Activated T-helper 1 cell treated with anti-CD3 and anti-CD28 coated beads, Interleukin-12 subunit alpha, Interleukin-12 subunit beta, Interleukin-2, Interleukin-4 antibody, amounts not matched to agents 30 ng/mL and 10 ng/mL and 1 ng/mL, durations not matched to agents 14 hours and 24 hours and 36 hours (primary cell): Measurements from ENCODE around the gene RMRP. TPM values are rescaled to one million over a fixed set of nuclear protein-coding genes. Genes with fewer than 3 reads are reported as not detected.
A peak's percentile ranks its signal among the peaks of the same experiment; 100 is the strongest.
"Not testable (repeated sequence)": the region's sequence is repeated elsewhere in the genome, so short reads cannot be mapped to it uniquely, and the experiment has no call there.

Experiments used
- DNase-seq: peaks from one replicate; pipeline ENCODE4 v3.0.0; 2021; ENCODE audit warnings: low spot score
- H3K27ac Mint-ChIP-seq: one replicate; pipeline ENCODE4 v1.8.0; 2021; ENCODE audit warnings: mild to moderate bottlenecking, mixed read lengths
- H3K27me3 Mint-ChIP-seq: one replicate; pipeline ENCODE4 v1.8.0; 2022; ENCODE audit warnings: mild to moderate bottlenecking, moderate library complexity, mixed read lengths; ENCODE audit not compliant: insufficient read depth
- H3K36me3 Mint-ChIP-seq: one replicate; pipeline ENCODE4 v1.8.0; 2021; ENCODE audit warnings: low read depth, mixed read lengths
- H3K4me1 Mint-ChIP-seq: one replicate; pipeline ENCODE4 v1.8.0; 2021; ENCODE audit warnings: low read depth, mixed read lengths
- H3K4me3 Mint-ChIP-seq: one replicate; pipeline ENCODE4 v1.8.0; 2021; ENCODE audit warnings: mild to moderate bottlenecking, moderate library complexity, mixed read lengths
- H3K9me3 Mint-ChIP-seq: one replicate; pipeline ENCODE4 v1.8.0; 2021; ENCODE audit warnings: mixed read lengths
- intact Hi-C: fragments of 100-400 bp; cut with micrococcal nuclease; formaldehyde crosslinking; loops from one replicate; pipeline ENCODE4 v1.15.1; 2024
- total RNA-seq: library from RNA; stranded (reverse); gene quantifications from 2 replicates; pipeline ENCODE4 v1.2.3, GENCODE V29; 2022

Gene RMRP
- total RNA-seq, 1 donor from 2014 or later, result 5,317 TPM

DNA sequence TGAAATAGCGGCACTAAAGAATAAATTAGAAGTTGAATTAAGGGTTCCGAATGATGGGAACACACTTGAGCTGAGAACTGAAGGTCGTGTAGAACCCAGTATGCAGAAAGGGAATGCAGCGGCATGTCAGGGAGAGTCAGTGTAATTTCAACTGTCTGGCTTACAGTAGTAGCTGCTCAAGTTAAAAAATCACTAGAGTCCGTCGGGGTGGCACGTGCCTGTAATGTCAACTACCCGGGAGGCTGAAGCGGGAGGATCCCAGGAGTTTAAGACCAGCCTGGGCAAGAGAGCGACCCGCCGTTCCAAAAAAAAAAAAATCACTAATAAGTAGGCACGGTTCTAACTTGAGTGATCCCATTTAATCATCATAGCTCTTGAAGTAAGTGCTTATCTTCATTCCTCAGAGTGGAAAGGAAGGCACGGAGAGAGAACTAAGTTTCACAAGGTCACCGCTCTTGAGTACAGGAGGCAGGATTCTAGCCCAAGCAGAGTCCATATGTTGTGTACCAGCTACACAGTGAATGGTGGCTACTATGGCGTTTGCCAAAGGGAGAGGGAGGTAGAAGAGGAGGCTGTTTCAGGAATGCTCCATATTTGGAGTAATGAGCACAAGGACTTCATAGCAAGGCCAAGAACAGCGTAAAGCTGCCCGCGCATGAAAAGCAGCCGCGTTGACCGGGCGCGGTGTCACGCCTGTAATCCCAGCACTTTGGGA lies 831 bp downstream of the RMRP start:
- peaks cover 56% of the 10 kb centered on the region for H3K4me1 Mint-ChIP-seq
- peak overlapping the region; percentile 99 for H3K27ac Mint-ChIP-seq
- H3K27me3 Mint-ChIP-seq, result peaks cover 2% of the 10 kb centered on the region
- H3K4me3 Mint-ChIP-seq, result peak overlapping the region; percentile 84
- no peaks in the 10 kb centered on the region for H3K9me3 Mint-ChIP-seq
- peaks cover 21% of the 10 kb centered on the region for H3K36me3 Mint-ChIP-seq
- intact Hi-C loops, result loop anchor here (1.0 kb wide), 4 partner anchors 8 to 546 kb away; partner anchors contain the start of genes CREB3 and TLN1
- DNase-seq, result no peak

DNA sequence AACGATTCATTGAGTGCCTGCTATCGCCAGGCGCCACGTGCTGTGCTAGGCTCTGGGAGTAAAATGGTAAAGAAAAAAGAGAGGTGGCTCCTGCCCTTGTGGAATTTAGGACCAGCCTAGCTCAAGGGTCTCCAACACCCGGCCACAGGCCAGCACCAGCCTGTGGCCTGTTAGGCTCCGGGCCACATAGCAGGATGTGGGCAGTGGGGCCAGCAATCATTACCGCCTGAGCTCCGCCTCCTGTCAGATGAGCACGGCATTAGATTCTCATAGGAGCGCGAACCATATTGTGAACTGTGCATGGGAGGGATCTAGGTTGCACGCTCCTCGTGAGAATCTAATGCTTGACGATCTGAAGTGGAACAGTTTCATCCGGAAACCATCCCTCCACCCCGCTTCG lies 1.5 kb downstream of the RMRP start:
- intact Hi-C loops, result no loop called here
- DNase-seq, result no peak
- H3K27ac Mint-ChIP-seq, result peak overlapping the region; percentile 99
- no peaks in the 10 kb centered on the region for H3K9me3 Mint-ChIP-seq
- H3K27me3 Mint-ChIP-seq, result peaks cover 2% of the 10 kb centered on the region
- peaks cover 18% of the 10 kb centered on the region for H3K36me3 Mint-ChIP-seq
- peaks cover 57% of the 10 kb centered on the region for H3K4me1 Mint-ChIP-seq
- peak overlapping the region; percentile 84 for H3K4me3 Mint-ChIP-seq

DNA sequence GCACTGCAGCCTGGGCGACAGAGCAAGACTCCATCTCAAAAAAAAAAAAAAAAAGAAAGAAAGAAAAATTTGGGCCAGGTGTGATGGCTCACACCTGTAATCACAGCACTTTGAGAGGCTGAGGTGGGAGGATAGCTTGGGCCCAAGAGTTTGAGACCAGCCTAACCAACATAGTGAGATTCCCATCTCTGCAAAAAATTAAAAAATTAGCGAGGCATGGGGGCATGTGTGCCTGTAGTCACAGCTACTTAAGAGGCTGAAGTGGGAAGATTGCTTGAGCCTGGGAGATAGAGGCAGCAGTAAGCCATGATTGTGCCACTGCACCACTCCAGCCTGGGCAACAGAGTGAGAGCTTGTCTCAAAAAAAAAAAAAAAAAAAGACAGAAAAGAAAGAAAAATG lies 4.2 kb downstream of the RMRP start:
- intact Hi-C loops, result no loop called here
- H3K9me3 Mint-ChIP-seq, result no peaks in the 10 kb centered on the region
- H3K27me3 Mint-ChIP-seq, result peaks cover 2% of the 10 kb centered on the region
- no peak overlapping the region for H3K27ac Mint-ChIP-seq
- H3K36me3 Mint-ChIP-seq, result peaks cover 6% of the 10 kb centered on the region
- H3K4me3 Mint-ChIP-seq, result no peak overlapping the region
- peaks cover 49% of the 10 kb centered on the region for H3K4me1 Mint-ChIP-seq
- no peak for DNase-seq

DNA sequence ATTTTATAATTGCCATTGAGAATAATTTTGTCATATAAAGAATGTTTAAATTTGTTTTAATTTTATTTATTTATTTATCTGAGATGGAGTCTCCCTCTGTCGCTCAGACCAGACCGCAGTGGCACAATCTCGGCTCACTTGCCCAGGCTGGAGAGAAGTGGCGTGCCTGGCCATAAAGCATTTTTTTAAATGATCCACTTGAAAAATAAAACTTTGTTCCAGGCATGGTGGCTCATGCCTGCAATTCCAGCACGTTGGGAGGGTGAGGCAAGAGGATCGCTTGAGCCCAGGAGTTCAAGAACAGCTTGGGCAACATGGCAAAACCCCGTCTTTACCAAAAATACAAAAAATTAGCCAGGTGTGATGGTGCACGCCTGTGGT lies 5.0 kb downstream of the RMRP start:
- intact Hi-C loops, result no loop called here
- H3K4me3 Mint-ChIP-seq, result no peak overlapping the region
- peaks cover 8% of the 10 kb centered on the region for H3K36me3 Mint-ChIP-seq
- no peaks in the 10 kb centered on the region for H3K9me3 Mint-ChIP-seq
- H3K27ac Mint-ChIP-seq, result no peak overlapping the region
- no peak for DNase-seq
- peaks cover under 1% of the 10 kb centered on the region for H3K27me3 Mint-ChIP-seq
- H3K4me1 Mint-ChIP-seq, result peaks cover 54% of the 10 kb centered on the region

DNA sequence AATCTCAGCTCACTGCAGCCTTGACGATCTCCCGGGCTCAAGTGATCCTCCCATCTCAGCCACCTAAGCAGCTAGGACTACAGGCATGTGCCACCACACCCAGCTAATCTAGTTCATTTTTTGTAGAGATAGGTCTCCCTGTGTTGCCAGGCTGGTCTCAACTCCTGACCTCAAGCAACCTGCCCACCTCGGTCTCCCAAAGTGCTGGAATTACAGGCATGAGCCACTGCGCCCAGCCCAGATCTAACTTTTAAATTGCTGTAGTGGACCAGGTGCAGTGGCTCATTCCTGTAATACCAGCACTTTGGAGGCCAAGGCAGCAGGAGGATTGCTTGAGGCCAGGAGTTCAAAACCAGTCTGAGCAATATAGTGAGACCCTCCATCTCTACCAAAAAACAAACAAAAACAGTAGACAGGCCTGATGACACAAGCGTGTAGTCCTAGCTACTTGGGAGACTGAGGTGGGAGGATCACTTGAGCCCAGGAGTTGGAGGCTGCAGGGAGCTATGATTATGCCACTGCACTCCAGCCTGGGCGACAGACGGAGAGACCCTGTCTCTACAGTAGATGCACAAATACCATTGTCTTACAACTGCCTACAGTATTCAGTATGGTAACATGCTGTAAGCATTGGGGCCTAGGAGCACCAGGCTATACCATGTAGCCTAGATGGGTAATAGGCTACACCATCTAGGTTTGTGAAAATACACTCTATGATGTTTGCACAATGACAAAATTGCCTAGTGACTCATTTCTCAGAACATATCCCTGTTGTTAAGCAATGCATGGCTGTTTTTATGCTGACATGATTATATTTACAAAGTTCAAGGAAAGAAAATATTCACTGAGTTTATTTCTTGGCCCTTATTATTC lies 5.6 kb downstream of the RMRP start:
- Mint-ChIP-seq H3K36me3 (peaks cover 8% of the 10 kb centered on the region), H3K4me3 (peak overlapping the region; percentile 88), H3K27ac (peak overlapping the region; percentile 42), H3K9me3 (no peaks in the 10 kb centered on the region), H3K4me1 (peaks cover 54% of the 10 kb centered on the region), H3K27me3 (no peaks in the 10 kb centered on the region)
- intact Hi-C loops, result no loop called here
- DNase-seq, result no peak

DNA sequence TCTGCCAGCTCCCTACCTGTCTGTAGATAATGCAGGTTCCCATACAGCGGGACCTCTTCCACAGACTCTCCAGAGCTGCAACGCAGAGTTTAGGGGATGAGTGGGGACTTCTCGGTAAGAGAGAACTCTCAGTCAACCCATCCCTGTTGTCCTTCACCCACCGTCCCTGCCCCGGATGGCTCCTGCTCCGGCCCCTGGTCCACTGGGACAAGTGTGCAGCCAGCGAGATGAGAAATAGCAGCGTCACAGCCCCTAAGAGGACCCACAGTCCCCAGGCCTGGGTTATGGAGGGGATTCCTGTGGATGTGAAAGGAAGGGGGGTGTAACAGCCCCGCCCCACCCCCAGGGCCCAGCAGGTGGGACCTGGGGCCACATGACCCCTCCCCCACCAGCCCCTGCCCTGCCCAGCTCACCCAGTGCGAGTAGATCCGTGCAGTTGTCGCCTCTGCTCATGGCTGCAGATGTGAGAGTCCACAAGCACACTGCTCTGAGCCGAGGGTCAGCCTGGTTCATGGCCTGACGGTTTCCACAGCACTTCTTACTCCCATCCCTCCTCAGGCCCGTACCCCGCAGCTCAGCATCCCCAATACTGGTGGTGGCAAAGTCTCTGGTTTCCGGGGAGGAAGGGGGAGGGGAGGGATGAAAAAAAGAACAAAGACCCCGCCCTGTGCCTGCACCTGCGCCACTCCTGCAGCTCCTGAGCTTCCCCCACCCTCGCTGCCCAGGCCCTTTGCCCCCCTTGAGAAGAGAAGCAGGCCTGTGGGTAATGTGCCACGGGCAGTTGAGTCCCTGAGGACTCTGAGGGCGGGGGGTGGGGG lies 7.3 kb downstream of the RMRP start, which contains the start of gene SIT1:
SIT1 (minus strand) TSS at position 591 of the 818 bp plus-strand sequence; CDS start at position 513, 78 bp downstream.
- Mint-ChIP-seq H3K36me3 (peaks cover 8% of the 10 kb centered on the region), H3K4me3 (peak within 1 kb of the TSS; percentile 88), H3K4me1 (peaks cover 48% of the 10 kb centered on the region), H3K27me3 (peaks cover 1% of the 10 kb centered on the region), H3K9me3 (no peaks in the 10 kb centered on the region), H3K27ac (peak within 1 kb of the TSS; percentile 89)
- DNase-seq, result no peak
- intact Hi-C loops, result no loop called here

DNA sequence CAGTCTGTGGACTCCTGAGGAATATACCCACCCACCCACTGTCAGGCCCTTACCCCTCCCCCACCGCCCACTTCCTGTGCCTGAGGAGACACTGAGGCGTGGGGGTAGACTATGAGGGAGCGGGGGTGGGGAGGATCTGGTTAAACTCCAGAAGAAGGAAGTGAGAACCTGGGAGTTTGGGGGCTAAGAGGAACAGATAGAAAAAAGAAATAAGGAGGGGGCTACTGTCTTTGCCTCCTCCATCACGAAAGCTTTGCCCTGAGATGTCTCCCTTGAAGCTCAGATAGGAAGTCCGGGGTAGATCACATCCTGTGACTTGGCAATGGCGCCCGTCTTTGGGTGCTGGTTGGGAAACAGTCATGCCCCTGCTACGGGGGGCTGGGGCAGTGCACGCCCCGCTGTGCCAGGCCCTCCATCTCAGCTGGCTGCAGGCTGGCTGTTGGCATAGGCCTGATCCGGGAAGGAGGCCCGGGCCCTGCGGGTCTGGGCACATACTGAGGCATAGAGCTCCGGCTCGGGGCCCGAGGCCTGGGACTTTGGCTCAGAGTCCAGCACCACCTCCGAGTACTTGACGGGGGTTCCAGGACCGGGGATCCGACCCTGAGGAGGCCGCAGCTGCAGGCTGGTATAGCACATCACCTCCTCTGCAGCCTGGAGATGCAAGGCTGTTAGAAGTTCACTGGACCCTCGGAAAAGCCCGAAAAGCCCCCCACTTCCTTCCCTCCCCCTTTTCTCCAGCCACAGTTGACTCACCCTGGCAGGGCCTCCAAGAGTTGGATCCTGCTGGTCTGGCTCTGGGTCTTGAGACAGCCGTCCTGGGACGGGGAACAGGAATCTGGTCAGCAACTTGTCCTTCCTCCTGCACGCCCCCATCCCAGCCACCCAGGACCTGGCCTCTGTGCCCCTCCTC lies 8.1 kb downstream of the RMRP start:
- peaks cover 50% of the 10 kb centered on the region for H3K4me1 Mint-ChIP-seq
- peaks cover 8% of the 10 kb centered on the region for H3K36me3 Mint-ChIP-seq
- H3K9me3 Mint-ChIP-seq, result no peaks in the 10 kb centered on the region
- intact Hi-C loops, result loop anchor here (1.0 to 5.0 kb wide), 3 partner anchors 8 to 662 kb away; partner anchors contain the start of genes DNAJB5 and VCP
- no peak for DNase-seq
- H3K27ac Mint-ChIP-seq, result peak overlapping the region; percentile 89
- H3K27me3 Mint-ChIP-seq, result peaks cover 1% of the 10 kb centered on the region
- peak overlapping the region; percentile 88 for H3K4me3 Mint-ChIP-seq

DNA sequence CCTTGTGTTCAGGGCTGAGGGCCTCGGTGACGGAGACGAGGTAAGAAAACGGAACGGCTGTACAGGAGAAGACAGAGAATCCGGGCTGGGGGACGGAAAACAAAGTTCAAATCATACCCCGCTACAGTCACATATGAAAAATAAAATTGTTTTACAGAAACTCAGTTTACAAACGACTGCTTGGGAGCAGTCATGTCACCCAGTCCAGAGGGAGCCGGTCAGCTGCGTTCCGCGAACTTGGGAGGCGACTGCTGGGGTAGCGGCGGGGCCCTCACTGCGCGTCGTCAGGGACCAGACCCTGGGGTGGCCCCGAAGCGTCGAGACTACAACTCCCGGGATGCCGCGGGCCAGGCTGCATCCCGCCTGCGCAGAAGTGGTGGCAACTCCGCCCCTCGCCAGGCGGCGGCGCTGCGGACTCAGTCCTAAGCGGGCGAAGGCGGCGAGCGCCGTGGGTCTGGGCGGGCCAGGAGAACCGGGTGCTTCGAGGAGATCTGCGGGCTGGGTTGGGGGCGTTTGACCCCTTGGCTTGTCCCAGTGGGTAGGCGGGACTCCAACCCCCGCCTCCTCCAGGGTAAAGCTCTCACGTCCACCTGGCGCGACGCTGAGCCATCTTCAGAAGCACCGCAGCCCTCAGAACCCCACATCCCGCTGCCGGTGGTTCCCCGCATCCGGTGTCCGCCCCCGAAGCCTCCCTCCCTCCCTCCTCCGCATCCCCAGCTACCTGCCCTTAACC lies 11.1 kb downstream of the RMRP start:
- Mint-ChIP-seq H3K9me3 (no peaks in the 10 kb centered on the region), H3K4me1 (peaks cover 49% of the 10 kb centered on the region), H3K27ac (peak overlapping the region; percentile 93), H3K36me3 (peaks cover 20% of the 10 kb centered on the region), H3K27me3 (peaks cover 1% of the 10 kb centered on the region), H3K4me3 (peak overlapping the region; percentile 92)
- intact Hi-C loops, result loop anchor here (1.0 to 5.0 kb wide), 11 partner anchors 7 to 659 kb away; partner anchors contain the start of genes ARHGEF39, CREB3, DNAJB5 and FAM221B
- DNase-seq, result peak; percentile 91

DNA sequence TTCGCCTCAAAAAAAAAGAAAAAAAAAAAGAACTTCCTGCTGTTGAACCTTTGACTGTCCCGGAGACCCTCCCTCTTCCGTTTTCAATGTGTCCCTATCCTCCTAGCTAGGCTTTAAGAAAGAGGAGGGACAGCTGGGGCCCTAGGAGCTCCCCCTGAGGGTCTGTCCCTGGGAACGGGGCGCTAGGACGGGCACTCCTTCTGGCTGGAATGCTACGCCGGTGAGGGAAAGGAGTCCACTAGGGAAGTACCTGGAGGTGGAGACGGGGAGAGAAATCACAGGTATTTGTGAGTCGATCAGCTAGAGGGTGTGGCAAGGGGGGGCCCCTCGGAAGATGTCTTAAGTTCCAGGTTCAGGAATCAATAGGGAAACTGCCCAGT lies 11.7 kb downstream of the RMRP start:
- DNase-seq, result no peak
- intact Hi-C loops, result loop anchor here (1.0 to 5.0 kb wide), 10 partner anchors 19 to 659 kb away; partner anchors contain the start of genes ARHGEF39, CREB3, DNAJB5 and FAM221B
- H3K27ac Mint-ChIP-seq, result peak overlapping the region; percentile 93
- H3K4me1 Mint-ChIP-seq, result peaks cover 50% of the 10 kb centered on the region
- peaks cover 1% of the 10 kb centered on the region for H3K27me3 Mint-ChIP-seq
- peaks cover 25% of the 10 kb centered on the region for H3K36me3 Mint-ChIP-seq
- H3K4me3 Mint-ChIP-seq, result peak overlapping the region; percentile 92
- H3K9me3 Mint-ChIP-seq, result no peaks in the 10 kb centered on the region

DNA sequence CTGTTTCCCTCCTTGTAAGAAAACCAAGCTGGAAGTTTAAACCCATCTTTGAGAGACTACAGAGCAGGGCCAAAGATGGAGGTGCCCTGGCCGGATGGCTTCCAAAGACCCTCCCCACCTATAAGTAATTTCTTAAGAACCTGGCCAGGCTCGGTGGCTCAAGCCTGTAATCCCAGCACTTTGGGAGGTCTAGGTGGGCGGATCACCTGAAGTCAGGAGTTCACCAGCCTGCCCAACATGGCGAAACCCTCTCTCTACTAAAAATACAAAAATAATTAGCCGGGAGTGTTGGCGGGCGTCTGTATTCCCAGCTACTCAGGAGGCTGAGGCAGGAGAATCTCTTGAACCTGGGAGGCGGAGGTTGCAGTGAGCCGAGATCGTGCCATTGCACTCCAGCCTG lies 12.1 kb downstream of the RMRP start:
- peak overlapping the region; percentile 93 for H3K27ac Mint-ChIP-seq
- H3K27me3 Mint-ChIP-seq, H3K9me3 Mint-ChIP-seq, DNase-seq: not testable (repeated sequence)
- intact Hi-C loops, result loop anchor here (1.0 to 5.0 kb wide), 10 partner anchors 19 to 658 kb away; partner anchors contain the start of genes ARHGEF39, CREB3, DNAJB5 and FAM221B
- H3K4me3 Mint-ChIP-seq, result peak overlapping the region; percentile 92
- H3K36me3 Mint-ChIP-seq, result peaks cover 30% of the 10 kb centered on the region
- peaks cover 50% of the 10 kb centered on the region for H3K4me1 Mint-ChIP-seq

DNA sequence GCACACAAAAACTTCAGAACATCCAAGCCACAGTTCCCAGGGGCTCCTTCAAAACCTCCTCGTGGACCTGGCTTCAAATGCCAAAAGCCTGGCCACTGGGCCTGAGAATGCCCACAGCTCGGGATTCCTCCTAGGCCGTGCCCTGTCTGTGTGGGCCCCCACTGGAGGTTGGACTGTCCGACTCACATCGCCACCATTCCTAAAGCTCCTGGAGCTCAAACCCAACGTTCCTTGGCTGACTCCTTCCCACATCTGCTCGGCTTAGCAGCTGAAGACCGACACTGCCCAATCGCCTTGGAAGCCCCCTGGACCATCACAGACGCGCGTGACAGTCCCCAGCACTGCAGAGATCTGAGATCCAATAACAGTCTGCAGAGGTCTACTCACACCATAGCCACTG lies 14.8 kb downstream of the RMRP start:
- intact Hi-C loops, result no loop called here
- Mint-ChIP-seq H3K27me3 (peaks cover 1% of the 10 kb centered on the region), H3K9me3 (peaks cover 6% of the 10 kb centered on the region), H3K36me3 (peaks cover 33% of the 10 kb centered on the region), H3K4me1 (peaks cover 54% of the 10 kb centered on the region), H3K4me3 (no peak overlapping the region), H3K27ac (no peak overlapping the region)
- no peak for DNase-seq
